GM19395 (cell line): ENCODE data around the gene CCDC27.

Source experiments
- ATAC-seq: cut with Tn5 transposase; IDR thresholded peaks from one replicate; pipeline ENCODE4 v1.9.1; 2021; ENCODE audit warnings: mild to moderate bottlenecking, moderate library complexity; ENCODE audit not compliant: unreplicated experiment

Gene CCDC27

DNA sequence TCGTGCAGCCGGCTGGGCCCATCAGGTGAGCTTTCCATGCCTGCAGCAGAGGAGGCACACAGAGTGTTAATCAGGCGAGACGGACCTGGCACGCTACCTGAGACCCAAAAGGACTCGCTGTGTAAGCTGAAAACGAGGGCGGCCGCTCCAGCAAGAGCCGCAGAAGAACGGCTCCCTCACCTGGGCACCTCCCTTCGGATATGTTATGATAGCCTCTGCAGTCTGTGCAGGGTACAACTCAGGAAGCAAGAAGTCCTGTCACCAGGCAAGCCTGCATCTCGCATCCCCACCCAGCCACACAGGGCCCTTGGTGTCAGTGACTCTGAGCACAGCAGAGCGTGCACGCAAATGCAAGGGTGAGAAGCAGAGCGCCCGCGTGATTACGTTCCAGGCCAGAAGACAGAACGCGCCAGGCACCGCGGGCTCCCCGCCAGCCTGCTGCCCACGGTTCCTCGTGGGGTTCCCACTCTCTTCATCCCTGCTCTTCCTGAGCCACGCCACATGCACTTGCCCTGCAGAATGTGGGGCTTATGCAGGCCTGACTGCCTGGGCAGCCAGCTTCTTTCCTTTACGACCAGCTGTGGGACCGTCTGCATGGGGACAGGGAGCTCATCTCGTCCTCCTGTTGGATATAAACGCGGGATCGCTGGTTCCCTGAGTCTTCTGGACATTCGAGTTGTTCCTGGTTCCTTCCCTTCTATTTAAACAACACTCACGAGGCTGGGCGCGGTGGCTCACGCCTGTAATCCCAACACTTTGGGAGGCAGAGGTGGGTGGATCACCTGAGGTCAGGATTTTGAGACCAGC lies 64.3 kb downstream of the CCDC27 start:
- no peak for ATAC-seq

DNA sequence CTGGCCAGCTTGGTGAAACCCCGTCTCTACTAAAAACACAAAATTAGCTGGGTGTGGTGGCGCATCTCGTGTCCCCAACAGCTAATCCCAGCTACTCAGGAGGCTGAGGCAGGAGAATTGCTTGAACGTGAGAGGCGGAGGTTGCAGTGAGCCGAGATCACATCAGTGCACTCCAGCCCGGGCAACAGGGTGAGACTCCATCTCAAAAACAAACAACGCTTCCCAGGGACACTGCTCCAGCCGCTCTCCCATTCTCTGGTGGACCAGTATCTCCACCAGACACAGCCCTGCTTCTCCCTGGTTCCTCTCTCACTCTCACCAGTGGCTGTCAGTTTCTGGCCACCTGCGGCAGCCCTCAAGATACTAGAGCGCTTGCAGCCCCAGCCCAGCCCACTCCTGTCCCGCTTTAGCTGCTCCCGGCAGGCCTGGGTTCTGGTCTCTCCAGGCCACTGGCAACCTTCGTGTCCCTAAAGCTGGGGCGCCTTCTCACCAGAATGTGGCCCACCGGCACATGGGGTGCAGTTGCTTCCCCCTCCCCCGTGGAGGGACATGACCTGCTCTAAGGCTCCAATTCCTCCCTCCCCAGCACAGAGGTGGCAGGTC lies 65.0 kb downstream of the CCDC27 start:
- no peak for ATAC-seq

DNA sequence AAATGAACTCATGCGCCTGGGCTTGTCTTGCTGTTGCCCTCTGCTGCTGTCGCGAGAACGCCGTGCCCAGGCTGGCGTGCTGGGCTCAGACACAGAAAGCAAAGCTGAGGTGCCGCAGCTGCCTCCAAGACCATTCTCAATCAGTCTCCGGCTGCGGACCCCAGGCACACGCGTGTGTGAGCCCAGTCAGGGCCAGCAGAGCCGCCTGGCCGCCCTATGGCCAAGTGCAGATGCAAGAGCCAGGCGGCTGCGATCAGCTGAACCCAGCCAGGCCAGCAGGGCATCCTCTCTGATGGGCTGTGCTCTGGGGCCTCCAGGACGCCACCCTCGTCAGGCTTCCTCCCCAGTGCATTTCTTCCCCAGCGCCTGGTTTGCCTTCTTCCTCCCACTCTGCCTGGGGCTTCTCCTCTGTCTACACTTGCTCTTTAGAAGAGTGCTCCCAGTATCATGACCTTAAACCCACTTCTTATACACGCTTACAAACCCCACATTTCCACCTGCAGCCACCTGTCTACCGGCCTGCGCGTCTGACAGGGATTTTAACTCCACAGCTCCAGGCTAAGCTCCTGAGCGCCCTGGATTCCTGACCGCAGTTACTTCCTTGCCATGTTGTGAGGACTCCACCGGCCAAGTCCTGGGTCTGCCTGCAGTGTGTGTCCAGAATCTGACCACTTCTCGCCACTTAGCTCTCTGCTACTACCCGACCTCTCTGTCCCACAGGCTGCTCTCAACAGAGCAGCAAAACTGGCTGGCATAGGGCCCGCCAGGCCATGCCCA lies 65.8 kb downstream of the CCDC27 start:
- no peak for ATAC-seq

DNA sequence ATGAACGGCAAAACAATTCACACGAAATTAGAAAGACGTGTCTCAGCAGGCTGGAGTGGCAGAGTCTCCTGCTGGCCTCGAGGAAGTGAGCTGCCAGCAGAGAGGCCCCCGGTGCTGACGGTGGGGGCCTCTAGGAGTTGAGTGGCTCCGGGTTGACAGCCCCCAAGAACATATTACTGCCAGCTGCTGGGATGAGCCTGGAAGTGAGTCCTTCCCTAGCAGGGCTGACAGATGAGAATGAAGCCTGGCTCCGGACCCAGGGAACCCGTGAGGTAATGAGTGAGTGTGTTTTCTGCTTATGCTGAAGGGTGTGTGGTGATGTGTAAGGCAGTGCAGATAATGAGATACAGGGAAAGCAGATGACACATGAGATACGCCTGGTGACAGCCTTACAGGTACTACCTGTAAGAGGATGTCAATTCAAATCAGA lies 67.5 kb downstream of the CCDC27 start:
- ATAC-seq, result no peak

DNA sequence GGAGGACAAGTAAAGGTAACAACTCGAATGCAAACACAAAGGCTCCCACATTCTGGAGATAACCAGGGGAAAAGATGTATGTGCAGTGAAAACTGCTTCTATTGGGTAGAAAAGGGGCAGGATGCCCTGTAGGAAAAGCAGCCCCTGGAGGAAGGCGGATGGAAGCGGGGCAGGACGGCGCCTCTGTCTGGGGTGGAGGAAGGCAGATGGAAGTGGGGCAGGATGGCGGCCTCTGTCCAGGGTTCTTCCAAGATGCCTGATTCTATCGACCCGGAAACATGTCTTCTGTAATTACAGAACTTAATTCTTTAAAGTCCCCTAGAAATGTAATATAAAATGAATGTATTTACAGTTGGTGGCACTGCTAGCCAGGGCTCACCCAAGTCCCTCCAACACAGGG lies 68.1 kb downstream of the CCDC27 start:
- ATAC-seq, result no peak

DNA sequence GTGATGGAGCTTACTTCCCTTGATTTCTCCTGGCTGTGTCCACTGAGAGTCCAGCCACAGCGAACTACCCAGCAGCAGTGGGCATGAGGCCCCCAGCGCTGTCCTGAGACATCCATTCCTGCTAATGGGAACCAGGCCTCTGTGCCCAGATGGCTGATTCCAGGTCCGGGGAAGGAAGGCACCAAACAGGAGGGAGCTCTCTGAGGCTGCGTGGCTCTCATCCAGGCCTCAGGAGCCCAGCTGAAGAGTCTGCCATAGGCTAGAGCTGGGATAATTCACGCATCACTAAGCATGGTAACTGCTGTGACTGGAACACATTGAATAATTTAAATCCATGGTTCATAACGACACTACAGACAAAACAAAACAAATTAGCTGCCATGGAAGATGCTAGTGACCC lies 68.8 kb downstream of the CCDC27 start:
- no peak for ATAC-seq
